H1 (cell line): ENCODE measurements around the gene NSUN7.

ENCODE experiments used
- CTCF ChIP-seq, 3 experiments: IDR thresholded peaks; 1 replicate in 2 of 3; 2 replicates in 1 of 3; pipeline versions ENCODE4 v1.5.1 to v1.6.1; 2011; ENCODE audit warnings: low read length in 3 of 3, mild to moderate bottlenecking in 3 of 3, inconsistent platforms in 2 of 3, low read depth in 1 of 3, moderate library complexity in 1 of 3; ENCODE audit not compliant: insufficient read depth in 1 of 3; ENCODE audit errors: control extremely low read depth in 1 of 3
- EP300 ChIP-seq, 2 experiments: IDR thresholded peaks; 1 replicate in 1 of 2; 2 replicates in 1 of 2; pipeline ENCODE4 v1.6.1; 2011 to 2012; ENCODE audit warnings: low read depth in 2 of 2, low read length in 2 of 2, mild to moderate bottlenecking in 2 of 2, borderline replicate concordance in 1 of 2, inconsistent platforms in 1 of 2, moderate library complexity in 1 of 2
- GTF2F1 ChIP-seq: IDR thresholded peaks from 2 replicates; pipeline ENCODE4 v1.6.1; 2012; ENCODE audit warnings: low read depth, low read length, improper control_type of control experiment, borderline replicate concordance
- MAX ChIP-seq: IDR thresholded peaks from 2 replicates; pipeline ENCODE4 v1.6.1; 2012; ENCODE audit warnings: inconsistent platforms
- POLR2A ChIP-seq, 2 experiments: IDR thresholded peaks; 1 replicate in 1 of 2; 2 replicates in 1 of 2; pipeline ENCODE4 v1.6.1; 2011; ENCODE audit warnings: low read depth in 2 of 2, low read length in 2 of 2, mild to moderate bottlenecking in 2 of 2; ENCODE audit errors: control extremely low read depth in 1 of 2
- POLR2AphosphoS5 ChIP-seq: IDR thresholded peaks from 2 replicates; pipeline ENCODE4 v1.6.1; 2011; ENCODE audit warnings: low read depth, low read length
- RAD21 ChIP-seq, 2 experiments: IDR thresholded peaks in 1 of 2; conservative IDR thresholded peaks in 1 of 2; 2 replicates each; pipeline ENCODE4 v1.6.1; 2011; ENCODE audit warnings: low read depth in 2 of 2, low read length in 2 of 2, improper control_type of control experiment in 1 of 2, inconsistent platforms in 1 of 2, mild to moderate bottlenecking in 1 of 2, moderate library complexity in 1 of 2
- ZNF274 ChIP-seq: IDR thresholded peaks from 2 replicates; pipeline ENCODE4 v1.7.0; 2012; ENCODE audit warnings: low read length, borderline replicate concordance; ENCODE audit errors: extremely low read depth

- TF ChIP-seq ZNF274 (no peak), CTCF (IDR thresholded peaks at IDR 0.05; ENCODE audit: control extremely low read depth in 1 of 3, insufficient read depth in 1 of 3, low read depth in 1 of 3, low read length in 3 of 3) (no peak), GTF2F1 (no peak), POLR2AphosphoS5 (no peak), EP300 (IDR thresholded peaks at IDR 0.05; ENCODE audit: borderline replicate concordance in 1 of 2, low read depth in 2 of 2, low read length in 2 of 2) (no peak), POLR2A (IDR thresholded peaks at IDR 0.05; ENCODE audit: control extremely low read depth in 1 of 2, low read depth in 2 of 2, low read length in 2 of 2) (no peak), RAD21 (IDR thresholded peaks at IDR 0.05 in 1 of 2, conservative IDR thresholded peaks at IDR 0.05 in 1 of 2; ENCODE audit: low read depth in 2 of 2, low read length in 2 of 2) (no peak), MAX (no peak)
Observed at GRCh38 chr4:40846532-40846931, 96.8 kb downstream of the NSUN7 start.
